HG03460 (cell line): ENCODE measurements around the gene NT5C.
A peak's percentile ranks its signal among the peaks of the same experiment; 100 is the strongest.
"Not testable (repeated sequence)": the region's sequence is repeated elsewhere in the genome, so short reads cannot be mapped to it uniquely, and the experiment has no call there.

Source experiments
- ATAC-seq: cut with Tn5 transposase; IDR thresholded peaks from one replicate; pipeline ENCODE4 v1.9.1; 2021; ENCODE audit not compliant: unreplicated experiment

The NT5C gene

GRCh38 chr17:75144816-75145512 lies 13.4 kb upstream of the NT5C start:
- ATAC-seq: no peak

GRCh38 chr17:75142236-75142971 lies 10.9 kb upstream of the NT5C start:
- ATAC-seq: no peak

- no peak for ATAC-seq
These were observed 7.0 kb upstream of the NT5C start for GRCh38 chr17:75138519-75138918.

- not testable (repeated sequence) for ATAC-seq
These were observed 6.2 kb upstream of the NT5C start for GRCh38 chr17:75137762-75138161.

- ATAC-seq: no peak
These were observed 4.4 kb upstream of the NT5C start for GRCh38 chr17:75135946-75136345.

GRCh38 chr17:75135452-75135851 lies 3.9 kb upstream of the NT5C start:
- ATAC-seq: no peak

- not testable (repeated sequence) for ATAC-seq
These were observed 2.2 kb upstream of the NT5C start for GRCh38 chr17:75133607-75134347.

GRCh38 chr17:75133001-75133400 lies 1.5 kb upstream of the NT5C start:
- ATAC-seq: no peak

- ATAC-seq: not testable (repeated sequence)
These were observed 767 bp upstream of the NT5C start for GRCh38 chr17:75132018-75133000.

GRCh38 chr17:75130632-75131277 lies 787 bp downstream of the NT5C start:
- ATAC-seq: peak; percentile 12

GRCh38 chr17:75130059-75130631 lies 1.4 kb downstream of the NT5C start:
- ATAC-seq: no peak

GRCh38 chr17:75129576-75129975 lies 2.0 kb downstream of the NT5C start:
- no peak for ATAC-seq

GRCh38 chr17:75128694-75129505 lies 2.6 kb downstream of the NT5C start:
- ATAC-seq: no peak

- ATAC-seq: not testable (repeated sequence)
These were observed 3.6 kb downstream of the NT5C start for GRCh38 chr17:75127936-75128335.

- ATAC-seq: no peak
These were observed 4.6 kb downstream of the NT5C start for GRCh38 chr17:75126954-75127353.

GRCh38 chr17:75125984-75126383 lies 5.6 kb downstream of the NT5C start:
- no peak for ATAC-seq

GRCh38 chr17:75124819-75125162 lies 6.8 kb downstream of the NT5C start:
- no peak for ATAC-seq

- ATAC-seq: no peak
These were observed 7.3 kb downstream of the NT5C start for GRCh38 chr17:75124041-75124818.
